GM12865 (cell line): Measurements from ENCODE around the gene TRPV3.

Source experiments
- DNase-seq: peaks from one replicate; pipeline ENCODE4 v3.0.0; 2010; ENCODE audit warnings: low read depth
- H3K4me3 ChIP-seq: 2 replicates; pipeline ENCODE4 v1.5.1; 2011; ENCODE audit warnings: mild to moderate bottlenecking, low read depth, low read length, control low read depth
- CTCF ChIP-seq: IDR thresholded peaks from 2 replicates; pipeline ENCODE4 v1.5.1; 2011; ENCODE audit warnings: low read length, control low read depth, low read depth, inconsistent platforms; ENCODE audit not compliant: insufficient read depth; ENCODE audit errors: missing control alignments

Gene TRPV3

DNA sequence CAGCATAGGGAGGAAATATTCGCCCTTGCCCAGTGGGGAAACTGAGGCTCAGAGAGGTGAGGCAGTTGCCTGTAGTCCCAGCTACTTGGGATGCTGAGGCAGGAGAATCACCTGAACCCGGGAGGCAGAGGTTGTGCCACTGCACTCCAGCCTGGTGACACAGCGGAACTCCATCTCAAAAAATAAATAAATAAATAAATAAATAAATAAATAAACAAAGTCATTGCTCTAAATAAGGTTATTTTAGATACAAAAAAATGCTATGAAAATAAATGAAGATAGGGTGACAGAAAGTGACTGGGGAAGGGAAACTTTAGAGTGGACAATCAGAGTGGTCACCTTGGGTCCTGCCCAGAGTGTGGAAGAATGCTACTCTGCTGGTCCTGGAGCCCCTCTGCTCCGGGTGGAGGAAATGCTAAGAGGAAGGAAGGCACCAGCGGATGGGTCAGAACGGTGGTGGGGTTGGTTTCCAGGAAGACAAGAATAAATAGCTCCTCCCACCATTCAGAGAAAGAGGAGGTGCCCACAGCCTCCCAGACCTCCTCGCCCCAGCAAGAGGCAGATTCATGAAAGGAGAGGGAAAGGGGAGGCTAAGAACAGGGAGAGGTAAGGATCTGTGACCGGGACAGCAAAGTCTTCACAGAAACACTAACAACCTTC, 17.6 kb downstream of the TRPV3 start:
- no peak for DNase-seq
- H3K4me3 ChIP-seq = no peak overlapping the region
- no peak for TF ChIP-seq CTCF

GRCh38 chr17:3536716-3537115, 20.9 kb downstream of the TRPV3 start:
- no peak for DNase-seq
- TF ChIP-seq CTCF = no peak
- H3K4me3 ChIP-seq = no peak overlapping the region

GRCh38 chr17:3535253-3535995, 22.2 kb downstream of the TRPV3 start:
- DNase-seq = peak; percentile 87
- H3K4me3 ChIP-seq = peak overlapping the region; percentile 42
- peak; percentile 81 for TF ChIP-seq CTCF

DNA sequence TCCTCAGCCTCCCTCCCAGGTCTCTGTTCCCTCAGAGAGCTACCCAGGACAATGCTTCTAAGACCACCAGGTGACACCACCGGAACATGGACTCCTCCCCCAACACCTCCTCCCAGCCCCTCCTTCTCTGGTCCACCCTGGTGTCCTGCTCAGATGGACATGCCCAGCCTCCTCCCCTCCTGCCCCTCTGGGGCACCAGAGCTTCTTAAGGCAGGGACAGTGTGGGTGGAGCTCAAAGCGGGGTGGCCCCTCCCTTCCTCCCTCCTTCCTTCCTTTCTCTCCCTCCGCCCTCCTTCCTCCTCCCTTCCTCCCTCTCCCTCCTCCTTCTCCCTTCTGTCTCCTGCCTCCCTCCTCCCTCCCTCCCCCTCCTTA, 22.7 kb downstream of the TRPV3 start:
- peak; percentile 38 for DNase-seq
- no peak for TF ChIP-seq CTCF
- H3K4me3 ChIP-seq = peak overlapping the region; percentile 24; the same call in 1 of the 2 replicates

DNA sequence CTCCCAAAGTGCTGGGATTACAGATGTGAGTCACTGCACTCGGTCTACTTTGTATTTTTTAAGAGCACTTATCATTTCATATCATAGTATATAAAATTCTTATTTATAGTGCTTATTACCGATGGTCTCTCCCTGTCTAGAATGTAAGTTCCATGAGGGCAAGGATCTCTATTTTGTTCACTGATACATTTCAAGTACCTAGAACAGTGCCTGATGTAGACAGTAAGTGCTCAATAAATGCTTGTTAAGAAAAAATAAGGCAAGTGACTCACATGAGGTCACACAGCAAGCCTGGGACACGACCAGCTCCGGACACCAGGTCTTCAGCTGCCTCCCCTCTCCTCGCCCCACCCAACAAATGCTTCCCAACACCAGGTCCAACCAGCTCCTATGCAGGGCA, 23.9 kb downstream of the TRPV3 start:
- no peak for DNase-seq
- TF ChIP-seq CTCF = no peak
- no peak overlapping the region for H3K4me3 ChIP-seq

GRCh38 chr17:3532859-3533142, 24.8 kb downstream of the TRPV3 start:
- TF ChIP-seq CTCF = no peak
- no peak for DNase-seq

More at GRCh38 chr17:3532859-3533142, 24.8 kb downstream of the TRPV3 start:
- no peak overlapping the region for H3K4me3 ChIP-seq
